GM19193 (cell line): ENCODE measurements around the gene SWT1.

Source experiments
- POLR2A ChIP-seq: IDR thresholded peaks from 4 replicates; pipeline ENCODE4 v1.6.1; 2011; ENCODE audit not compliant: insufficient read depth, insufficient read length; ENCODE audit errors: extremely low read depth

SWT1 gene, protein sequence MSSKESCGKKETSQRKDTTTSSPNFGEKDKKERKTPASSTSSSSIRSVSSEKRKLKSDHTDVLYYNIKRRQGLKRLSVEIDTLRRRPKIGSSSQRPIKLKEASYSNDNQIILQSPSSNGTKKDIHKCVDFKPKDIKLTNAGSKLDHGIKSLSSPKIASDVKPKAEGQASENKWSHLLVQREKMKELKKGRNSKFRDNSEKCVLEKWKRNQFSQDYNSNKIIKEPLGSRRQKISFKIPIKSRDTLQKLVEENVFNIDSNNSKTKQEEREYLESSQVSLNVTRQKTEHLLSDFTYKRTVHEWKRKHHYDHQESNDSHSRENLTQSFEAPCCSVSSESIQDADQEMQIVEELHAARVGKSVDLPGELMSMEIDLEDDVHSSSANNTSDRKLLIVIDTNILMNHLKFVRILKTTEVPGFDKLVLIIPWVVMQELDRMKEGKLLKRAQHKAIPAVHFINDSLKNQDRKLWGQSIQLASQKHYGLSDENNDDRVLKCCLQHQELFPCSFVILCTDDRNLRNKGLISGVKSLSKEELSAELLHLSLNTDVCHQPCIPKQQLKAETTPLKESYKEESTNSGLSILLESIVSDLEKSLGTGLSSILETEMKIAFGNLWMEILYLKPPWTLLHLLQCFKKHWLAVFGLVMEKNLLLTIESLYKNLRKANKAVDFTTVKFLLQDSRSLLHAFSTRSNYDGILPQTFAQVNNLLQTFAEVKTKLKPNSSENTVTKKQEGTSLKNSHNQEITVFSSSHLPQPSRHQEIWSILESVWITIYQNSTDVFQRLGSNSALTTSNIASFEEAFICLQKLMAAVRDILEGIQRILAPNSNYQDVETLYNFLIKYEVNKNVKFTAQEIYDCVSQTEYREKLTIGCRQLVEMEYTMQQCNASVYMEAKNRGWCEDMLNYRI

DNA sequence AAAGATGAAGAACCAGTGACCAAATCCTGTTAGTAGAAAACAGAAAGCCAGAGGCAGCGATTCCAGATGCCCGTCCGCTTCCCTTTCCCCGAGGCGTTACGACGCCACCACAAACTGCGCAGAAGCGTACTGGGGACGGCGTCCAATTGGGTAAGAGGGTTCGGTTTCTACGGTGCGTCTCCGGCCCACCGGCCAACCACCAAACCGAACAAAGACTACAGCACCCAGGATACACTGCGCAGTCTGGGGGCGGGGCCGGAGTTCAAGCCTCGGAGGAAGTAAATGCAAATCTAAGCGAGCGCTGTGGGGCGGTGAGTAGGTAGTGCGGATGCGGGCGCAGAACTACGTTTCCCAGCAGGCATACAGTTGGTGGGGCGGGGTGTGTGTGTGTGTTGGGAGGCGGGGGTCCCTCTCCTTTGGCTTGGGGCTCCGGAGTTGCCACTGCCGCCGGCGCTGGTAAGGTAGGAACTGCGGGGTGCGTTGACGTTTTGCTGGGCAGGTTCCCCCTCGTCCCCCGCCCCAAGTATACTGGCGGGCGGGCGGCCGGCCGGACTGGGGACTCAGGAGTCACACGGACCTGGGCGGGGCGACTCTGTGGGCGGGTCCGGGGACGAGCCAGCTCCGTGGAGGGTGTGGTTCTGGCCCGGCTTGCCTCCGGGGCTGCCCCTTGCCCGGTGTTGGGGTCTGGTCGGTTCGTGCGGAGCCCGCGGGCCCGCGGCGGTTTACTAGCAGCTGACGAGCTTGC lies at the start of gene SWT1, which contains the start of gene TRMT1L:
SWT1 (plus strand) TSS at position 314 of the 745 bp plus-strand sequence. CDS start 3,675 bp downstream, outside the sequence.
TRMT1L (minus strand) TSS at position 100 of the 745 bp plus-strand sequence. CDS start 241 bp downstream, outside the sequence.
- peak; percentile 93 for TF ChIP-seq POLR2A

DNA sequence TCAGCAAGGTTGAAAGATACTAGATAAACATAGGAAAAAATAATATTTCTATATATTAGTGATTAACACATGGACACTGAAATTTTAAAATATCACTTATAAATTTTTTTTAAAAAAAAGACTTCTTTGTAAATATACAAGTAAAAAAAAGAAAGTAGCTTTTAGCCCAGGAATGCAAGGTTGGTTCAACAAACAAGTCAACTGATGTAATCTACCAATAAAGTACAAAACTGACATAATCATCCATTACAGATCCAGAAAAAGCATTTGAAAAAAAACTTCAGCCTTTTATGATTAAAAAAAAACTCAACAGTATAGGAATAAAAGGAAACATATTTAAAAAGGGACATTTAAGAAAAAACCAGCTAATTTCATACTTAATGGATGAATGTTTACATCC lies 48.6 kb upstream of the SWT1 start:
- no peak for TF ChIP-seq POLR2A

DNA sequence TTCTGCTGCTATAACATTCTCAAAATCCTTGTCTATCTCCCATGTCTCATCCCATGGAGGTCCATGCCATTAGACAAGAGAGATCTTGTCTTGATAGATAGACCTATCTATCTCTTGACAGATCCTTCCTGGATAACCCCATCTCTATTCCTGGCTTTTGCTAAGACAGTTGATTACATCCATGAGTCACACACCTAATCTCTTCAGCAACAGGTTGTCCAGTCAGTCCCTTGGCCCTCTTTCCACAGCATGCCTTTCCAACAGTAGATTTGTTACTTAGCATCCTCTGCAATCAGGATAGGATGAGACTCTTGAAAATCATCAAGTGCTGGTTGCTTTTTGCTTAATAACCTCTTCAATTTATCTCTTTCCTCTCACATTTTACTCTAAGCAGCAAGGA lies 46.8 kb upstream of the SWT1 start:
- TF ChIP-seq POLR2A, result no peak

DNA sequence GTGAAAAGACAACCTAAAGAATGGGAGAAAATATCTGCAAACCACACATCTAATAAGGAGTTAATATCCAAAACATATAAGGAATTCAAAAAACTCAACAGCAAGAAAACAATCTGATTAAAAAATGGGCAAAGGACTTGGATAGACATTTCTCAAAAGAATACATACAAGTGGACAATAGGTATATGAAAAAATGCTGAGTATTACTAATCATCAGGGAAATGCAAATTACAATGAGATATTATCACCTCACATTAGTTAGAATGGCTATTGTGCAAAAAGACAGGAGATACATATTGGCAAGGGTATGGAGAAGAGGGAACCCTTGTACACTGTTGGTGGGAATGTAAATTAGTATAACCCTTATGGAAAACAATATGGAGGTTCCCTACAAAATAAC lies 45.1 kb upstream of the SWT1 start:
- no peak for TF ChIP-seq POLR2A

DNA sequence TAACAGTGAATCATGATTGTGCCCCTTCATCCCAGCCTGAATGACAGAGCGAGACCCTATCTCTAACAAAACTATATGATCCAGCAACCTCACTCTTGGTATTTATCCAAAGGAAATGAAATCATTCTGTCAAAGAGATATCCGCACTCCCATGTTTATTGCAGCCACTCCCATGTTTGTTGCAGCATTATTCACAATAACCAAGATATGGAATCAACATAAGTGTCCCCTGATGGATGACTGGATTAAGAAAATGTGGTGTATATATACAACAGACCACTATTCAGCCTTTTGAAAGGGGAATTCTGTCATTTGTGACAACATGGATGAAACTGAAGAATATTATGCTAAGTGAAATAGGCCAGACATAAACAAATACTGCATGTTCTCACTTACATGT lies 44.6 kb upstream of the SWT1 start:
- no peak for TF ChIP-seq POLR2A

DNA sequence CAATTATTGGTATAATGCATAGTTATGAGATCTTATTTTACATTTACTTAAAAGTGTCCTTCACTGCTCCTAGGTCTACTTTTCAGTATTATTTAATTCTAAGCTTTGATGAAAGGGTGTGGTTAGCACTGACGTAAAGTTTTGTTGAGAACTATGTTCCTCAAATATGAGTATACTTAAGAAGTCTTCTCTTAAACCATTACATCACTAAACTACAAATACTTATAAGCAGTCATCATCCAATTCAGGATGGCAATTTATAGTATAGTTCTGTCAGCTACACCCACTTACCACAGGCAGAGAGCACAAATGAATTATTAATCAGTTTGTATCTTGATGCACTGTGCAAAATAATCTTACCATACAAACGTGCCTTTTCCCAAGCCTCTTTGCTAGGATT lies 27.3 kb upstream of the SWT1 start:
- no peak for TF ChIP-seq POLR2A

DNA sequence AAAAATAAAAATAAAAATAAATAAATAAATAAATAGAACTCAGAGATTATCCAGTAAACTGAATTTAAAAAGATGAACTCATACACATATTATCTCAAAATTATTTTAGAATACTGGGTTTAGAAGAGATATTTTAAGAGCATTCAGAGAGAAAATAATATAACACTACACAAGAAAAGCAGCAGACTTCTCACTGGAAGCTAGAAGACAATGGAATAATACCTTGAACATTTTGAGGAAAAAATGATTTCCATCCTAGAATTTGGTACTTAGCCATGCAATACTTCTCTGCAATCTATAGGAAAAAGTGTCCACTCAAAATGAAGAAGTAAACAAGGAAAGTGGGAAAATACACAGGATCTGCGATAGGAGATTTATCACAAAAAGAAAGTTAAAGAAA lies 24.4 kb upstream of the SWT1 start:
- TF ChIP-seq POLR2A, result no peak

DNA sequence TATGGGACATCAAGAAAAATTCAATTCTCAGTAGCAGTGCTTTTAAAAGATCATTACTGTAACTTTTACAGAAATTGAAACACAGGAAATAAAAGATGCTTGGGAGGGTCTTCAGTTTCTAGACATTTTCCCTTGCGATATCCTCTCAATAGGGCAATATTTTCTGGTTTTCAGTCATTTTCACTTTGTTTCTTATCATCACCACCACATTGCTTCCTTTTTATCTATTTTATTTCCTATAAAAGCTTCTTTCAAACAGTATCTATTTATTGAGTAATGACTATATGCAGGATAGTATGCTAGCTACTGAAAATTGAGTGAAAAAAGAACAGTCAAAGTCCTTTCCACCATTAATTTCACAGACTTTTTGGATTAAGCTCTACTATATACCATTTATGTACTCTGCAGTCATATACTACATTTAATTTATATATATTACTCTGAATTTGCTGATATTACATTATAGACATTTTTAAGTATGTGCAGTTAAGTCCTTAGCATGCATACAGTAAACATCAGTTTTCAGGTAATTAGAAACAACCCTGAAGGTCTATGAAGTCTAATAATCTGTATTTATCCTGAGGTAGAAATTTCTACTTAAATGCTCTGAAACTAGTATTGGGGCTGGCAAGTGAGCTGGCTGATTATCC lies 18.9 kb upstream of the SWT1 start:
- TF ChIP-seq POLR2A, result no peak

DNA sequence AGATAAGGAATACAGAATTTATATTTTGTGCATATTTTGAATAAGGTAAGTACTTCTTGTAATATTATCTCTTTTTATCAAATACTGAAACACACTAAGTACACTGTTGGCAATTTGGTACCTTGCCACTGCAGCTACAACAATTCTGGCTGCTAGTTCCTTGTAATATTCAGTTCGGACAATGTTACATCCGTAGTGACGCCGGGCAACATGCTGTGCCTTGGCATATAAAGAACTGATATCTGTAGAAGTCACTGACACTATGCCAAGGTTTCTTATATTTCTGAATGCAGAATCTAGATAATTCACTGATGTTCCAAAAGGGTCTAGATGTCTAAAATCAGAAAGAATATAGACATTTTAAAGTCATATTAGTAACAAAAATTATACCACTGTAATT lies 17.7 kb upstream of the SWT1 start:
- TF ChIP-seq POLR2A, result no peak

DNA sequence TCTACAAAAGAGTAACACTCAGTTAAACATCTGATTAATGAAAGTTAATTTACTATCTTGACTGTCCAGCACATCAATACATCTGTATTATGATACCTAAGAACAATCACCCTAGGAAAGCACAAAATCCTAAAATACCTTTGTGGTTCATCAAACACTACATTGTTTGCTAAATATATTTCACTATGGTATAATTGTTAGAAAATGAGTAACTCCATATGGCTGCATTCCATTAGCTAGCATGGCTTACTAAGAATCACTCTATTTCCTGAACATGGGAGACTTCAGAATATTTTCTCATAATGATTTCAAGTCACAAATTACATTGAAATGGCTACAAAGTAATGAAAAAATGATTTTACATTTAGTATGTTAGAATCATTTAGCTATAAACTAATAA lies 12.7 kb upstream of the SWT1 start:
- TF ChIP-seq POLR2A, result no peak

DNA sequence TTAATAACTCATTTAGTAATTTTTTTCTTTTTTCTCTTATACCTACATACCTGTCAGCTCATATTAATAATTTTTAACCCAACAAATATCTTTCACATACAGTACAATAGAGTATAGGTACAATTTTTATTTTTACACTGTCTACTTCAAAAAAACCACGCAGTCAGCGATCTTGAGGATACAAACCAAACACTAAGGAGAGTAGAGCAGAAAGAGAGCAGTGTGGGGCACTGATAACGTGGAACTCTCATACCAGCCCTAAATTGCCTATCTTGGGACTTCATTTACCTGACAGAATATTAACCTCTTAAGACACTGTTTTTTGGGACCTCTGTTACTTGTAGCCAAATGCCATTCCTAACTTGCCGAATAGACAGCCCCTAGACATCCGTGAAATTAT lies 5.8 kb upstream of the SWT1 start:
- no peak for TF ChIP-seq POLR2A

DNA sequence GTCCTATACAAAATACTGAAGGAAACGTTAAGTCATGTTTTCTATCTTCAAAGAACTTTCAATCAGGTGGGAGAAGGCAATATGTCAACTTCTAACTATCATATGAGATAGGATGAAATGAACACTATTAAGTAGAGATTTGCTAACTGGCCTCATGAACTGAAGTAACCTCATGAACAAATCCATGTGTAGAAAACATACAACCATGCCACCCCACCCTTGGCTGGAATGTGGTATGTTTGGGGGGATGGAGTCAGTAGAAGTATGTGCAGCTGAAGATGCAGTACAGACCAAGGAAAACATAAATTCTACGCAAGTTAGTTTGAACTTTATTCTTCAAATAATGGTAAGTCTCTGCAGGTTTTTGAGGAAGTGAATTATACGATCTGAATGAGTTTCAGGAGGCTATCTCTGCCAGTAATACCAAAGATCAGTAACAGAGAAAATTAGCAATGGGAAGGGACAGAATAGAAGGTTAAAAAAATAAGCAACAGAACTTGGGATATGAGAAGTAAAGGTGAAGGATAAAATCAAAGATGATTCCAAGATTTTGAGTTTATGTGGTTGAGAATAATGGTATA lies 4.7 kb upstream of the SWT1 start:
- TF ChIP-seq POLR2A, result no peak

DNA sequence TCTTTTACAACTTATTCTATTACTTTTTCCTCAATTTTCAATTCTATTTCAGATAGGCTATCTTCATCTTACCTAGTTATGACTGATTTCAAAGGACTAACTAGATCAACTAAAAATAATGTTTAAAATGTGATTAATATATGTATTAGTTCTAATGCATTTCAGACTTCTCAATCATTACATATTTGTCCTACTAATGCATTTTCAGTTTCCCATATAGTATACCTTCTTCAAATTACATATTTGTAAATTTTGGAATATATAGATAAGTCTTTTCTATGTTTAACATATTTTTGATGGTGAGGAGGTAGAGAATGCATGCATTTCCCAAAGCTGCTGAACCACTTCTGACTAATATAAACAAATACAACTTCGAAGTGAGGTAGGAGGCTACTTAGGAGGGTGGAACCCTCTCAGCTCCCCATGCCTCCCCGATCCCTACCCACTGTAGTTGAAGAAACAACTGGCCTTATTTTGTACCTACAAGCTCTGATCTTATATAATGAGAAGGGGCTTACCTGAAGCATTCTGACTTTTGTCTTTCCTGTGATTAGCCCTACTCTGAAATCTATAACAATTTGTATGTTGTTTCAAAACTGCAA lies 2.0 kb upstream of the SWT1 start:
- TF ChIP-seq POLR2A, result no peak
